Activated CD8-positive, alpha-beta memory T cell treated with anti-CD3 and anti-CD28 coated beads, Interleukin-2, amount 50 U/mL, for 4 hours (primary cell): ENCODE measurements around the gene SPPL2B.
"Not testable (repeated sequence)": the region's sequence is repeated elsewhere in the genome, so short reads cannot be mapped to it uniquely, and the experiment has no call there.

Experiments used
- DNase-seq: peaks from one replicate; pipeline ENCODE4 v3.0.0-alpha.2; 2020

Gene SPPL2B

DNA sequence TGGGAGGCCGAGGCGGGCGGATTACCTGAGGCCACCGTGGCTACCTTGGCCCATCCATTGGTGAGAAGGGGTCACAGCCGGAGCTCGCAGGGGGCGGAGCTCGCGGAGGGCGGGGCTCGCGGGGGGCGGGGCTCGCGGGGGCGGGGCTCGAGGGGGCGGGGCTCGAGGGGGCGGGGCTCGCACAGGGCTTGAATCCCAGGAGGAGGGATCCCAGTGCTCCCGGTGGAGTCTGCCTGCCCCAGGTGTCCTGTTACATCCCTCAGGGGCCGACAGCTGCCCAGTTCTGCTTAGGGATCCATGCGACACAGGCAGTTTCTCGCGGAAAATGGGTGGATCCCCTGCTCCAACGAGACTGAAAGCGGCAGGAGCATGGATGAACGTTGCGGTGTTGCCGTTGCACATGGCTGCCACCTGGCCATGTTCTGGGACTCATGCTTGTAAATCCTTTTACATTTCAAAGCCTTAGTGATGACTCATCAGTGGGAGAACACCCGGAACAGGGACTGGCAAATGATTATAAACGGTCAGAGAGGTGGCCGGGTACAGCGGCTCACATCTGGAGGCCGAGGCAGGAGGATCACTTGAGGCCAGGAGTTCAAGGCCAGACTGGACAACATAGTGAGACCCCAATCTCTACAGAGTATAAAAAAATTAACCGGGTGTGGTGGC is 56.7 kb downstream of the SPPL2B start:
- no peak for DNase-seq

DNA sequence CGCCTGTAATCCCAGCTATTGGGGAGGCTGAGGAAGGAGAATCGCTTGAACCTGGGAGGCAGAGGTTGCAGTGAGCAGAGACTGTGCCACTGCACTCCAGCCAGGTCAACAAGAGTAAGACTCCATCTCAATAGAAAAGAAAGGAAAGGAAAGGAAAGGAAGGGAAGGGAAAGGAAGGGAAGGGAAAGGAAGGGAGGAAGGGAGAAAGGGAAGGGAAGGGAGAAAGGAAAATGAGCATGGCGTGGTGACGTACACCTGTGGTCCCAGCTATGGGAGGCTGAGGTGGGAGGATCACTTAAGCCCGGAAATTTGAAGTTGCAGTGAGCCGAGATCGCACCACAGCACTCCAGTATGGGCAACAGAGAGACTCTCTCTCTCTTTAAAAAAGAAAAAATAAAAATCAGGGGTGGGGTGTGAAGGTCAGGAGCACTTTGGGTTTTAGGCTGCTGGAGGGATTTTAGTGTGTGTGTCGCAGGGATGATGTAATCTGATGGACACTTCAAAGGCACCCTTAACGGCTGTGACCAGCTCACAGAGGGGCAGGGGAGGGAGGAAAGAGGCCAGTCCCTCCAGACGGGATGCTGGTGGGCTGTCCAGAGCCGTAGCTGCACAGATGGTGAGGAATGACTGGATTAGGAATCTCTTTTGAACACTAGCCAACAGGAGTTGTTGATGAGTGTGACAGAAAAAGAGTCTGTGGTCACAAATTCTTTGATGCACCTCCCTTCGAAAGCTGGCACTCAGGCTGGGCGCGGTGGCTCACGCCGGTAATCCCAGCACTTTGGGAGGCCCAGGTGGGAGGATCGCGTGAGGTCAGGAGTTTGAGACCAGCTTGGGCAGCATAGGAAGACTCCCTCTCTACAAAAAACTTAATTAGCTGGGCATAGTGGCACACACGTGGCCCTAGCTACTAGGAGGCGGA is 59.1 kb downstream of the SPPL2B start:
- DNase-seq, result no peak

DNA sequence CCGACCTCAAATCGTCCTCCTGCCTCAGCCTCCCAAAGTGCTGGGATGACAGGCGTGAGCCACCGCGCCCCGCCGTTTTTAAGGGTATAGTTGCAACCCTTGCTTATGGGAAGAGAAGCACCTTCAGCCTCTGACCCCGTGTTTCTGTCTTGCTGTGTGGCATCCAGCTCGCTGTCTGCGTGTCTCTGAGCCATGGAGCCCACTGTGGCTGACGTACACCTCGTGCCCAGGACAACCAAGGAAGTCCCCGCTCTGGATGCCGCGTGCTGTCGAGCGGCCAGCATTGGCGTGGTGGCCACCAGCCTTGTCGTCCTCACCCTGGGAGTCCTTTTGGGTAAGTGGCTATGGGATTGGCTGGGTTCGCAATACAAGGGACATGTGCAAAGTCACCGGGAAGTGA is 61.1 kb downstream of the SPPL2B start:
- no peak for DNase-seq

DNA sequence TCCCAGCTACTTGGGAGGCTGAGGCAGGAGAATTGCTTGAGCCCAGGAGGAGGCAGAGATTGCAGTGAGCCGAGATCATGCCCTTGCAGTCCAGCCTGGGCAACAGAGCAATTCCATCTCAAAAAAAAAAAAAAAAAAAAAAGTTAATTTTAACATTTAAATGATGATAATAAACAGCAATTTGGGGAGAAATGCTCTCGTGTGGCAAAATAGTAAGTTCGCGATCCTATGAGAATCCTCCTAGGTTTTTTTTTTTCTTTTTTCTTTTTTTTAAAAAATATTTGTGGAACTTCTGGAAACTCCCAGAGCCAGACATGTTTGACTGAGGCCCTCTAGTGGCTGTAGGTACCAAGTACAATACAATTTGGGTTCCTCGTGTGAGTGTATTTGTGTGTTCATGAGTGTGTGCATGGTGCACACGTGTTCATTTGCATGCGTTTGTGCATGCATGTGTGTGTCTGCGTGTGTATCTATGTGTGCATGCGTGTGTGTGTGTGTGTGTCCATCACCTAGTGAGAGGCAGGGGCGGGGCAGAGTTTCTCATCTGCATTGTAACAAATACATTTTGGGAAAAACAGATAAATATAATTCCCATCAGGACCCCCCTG is 62.7 kb downstream of the SPPL2B start:
- peak; percentile 29 for DNase-seq

DNA sequence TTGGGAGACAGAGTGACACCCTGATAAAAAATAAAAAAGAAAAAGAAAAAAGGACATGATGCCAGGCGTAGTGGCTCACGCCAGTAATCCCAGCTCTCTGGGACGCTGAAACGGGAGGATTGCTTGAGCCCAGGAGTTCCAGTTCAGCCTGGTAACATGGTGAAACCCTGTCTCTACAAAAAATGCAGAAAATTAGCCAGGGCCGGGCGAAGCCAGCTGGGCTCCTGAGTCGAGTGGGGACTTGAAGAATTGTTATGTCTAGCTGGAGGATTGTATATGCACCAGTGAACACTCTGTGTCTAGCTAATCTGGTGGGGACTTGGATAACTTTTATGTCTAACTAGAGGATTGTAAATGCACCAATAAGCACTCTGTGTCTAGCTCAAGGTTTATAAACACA is 63.9 kb downstream of the SPPL2B start:
- no peak for DNase-seq

DNA sequence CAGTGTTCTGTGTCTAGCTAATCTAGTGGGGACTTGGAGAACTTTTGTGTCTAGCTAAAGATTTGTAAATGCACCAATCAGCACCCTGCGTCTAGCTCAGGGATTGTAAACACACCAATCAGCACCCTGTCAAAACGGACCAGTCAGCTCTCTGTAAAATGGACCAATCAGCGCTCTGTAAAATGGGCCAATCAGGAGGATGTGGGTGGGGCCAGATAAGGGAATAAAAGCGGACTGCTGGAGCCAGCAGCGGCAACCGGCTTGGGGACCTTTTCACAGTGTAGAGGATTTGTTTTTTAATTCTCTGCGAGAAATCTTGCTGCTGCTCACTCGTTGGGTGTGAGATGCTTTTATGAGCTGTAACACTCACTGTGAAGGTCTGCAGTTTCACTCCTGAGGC is 64.4 kb downstream of the SPPL2B start:
- DNase-seq, result not testable (repeated sequence)

DNA sequence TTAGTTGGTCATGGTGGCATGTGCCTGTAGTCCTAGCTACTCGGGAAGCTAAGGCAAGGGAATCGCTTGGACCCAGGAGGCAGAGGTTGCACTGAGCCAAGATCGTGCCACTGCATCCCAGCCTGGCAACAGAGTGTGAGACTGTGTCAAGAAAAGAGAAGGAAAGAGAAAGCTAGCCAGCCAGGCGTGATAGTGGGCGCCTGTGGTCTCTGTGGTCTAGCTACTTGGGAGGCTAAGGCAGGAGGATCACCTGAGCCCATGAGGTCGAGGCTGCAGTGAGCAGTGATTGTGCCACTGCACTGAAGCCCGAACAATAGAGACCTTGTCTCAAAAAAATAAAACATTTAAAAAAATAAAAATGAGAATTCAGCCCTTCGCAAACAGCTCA is 65.6 kb downstream of the SPPL2B start:
- no peak for DNase-seq

DNA sequence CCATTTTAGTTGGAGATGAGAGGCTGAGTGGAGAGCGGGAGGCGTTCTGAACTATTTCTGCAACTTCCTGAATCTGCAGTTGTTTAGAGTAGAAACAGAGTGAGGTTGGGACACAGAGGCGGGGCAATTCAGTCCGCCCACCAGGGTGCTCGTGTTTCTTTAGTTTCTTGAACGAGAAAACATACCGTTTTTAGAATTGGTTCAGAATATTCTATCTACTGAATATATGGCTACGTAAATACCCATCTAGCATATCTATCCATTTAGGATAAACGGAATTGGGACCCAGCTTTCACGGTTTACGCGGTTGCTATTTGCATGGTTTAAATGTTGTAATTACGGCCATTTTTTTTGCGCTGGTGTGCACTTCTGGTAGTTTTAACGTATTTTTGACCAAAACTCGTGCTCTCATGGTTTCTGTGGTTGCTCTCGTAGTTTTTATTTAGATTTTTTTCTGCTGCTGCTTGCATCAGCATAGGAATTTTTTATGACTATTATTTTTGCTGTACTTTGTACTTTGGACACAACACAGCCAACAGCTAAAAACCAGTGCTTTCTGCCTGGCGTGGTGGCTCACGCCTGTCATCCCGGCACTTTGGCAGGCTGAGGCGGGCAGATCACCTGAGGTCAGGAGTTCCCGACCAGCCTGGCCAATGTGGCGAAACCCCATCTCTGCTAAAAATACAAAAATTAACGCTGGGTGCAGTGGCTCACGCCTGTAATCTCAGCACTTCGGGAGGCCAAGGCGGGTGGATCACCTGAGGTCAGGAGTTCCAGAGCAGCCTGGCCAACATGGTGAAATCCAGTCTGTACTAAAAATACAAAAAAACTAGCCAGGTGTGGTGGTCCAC is 66.2 kb downstream of the SPPL2B start:
- DNase-seq, result no peak

DNA sequence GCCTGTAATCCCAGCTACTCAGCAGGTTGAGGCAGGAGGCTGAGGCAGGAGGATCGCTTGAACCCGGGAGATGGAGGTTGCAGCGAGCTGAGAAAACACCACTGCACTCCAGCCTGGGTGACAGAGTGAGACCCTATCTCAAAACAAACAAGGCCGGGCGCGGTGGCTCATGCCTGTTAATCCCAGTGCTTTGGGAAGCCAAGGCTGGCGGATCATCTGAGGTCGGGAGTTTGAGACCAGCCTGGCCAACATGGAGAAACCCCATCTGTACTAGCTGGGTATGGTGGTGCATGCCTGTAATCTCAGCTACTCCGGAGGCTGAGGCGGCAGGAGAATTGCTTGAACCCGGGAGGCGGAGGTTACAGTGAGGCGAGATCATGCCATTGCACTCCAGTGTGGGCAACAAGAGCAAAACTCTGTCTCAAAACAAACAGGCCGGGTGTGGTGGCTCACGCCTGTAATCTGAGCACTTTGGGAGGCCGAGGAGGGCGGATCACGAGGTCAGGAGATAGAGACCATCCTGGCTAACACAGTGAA is 66.9 kb downstream of the SPPL2B start:
- DNase-seq, result not testable (repeated sequence)

DNA sequence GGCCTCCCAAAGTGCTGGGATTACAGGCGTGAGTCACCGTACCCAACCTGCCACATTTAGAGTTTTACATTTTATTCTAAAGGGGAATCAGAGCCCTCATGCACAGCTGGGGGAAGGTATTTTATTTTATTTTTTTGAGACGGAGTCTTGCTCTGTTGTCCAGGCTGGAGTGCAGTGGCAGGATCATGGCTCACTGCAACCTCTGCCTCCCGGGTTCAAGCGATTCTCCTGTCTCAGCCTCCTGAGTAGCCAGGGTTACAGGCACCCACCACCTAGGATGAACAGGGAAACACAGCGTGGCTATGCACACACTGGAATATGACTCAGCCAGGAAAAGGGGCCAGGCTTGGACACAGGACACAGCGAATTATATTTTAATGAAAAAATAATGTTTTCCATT is 68.7 kb downstream of the SPPL2B start:
- DNase-seq, result not testable (repeated sequence)

DNA sequence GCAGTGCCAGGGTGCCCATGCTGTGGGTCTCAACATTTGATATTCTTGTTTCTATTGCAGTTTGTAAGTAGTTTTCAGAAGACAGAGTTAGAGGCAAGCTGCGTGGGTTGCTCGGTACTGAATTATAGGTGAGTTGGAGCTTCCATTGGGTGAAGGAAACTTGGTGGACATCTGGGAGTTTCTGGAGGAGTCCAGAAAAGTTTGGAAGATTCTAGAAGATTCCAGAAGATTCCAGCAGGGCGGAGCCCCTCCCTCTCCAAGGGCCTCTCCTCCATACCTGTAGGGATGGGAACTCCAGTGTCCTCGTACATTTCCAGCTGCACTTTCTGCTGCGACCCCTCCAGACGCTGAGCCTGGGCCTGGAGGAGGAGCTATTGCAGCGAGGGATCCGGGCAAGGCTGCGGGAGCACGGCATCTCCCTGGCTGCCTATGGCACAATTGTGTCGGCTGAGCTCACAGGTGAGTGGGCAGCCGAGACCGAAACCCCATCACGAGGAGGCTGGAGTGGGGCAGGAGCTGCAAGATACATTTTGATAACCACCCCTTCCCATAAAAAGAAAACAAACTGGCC is 70.3 kb downstream of the SPPL2B start:
- no peak for DNase-seq

DNA sequence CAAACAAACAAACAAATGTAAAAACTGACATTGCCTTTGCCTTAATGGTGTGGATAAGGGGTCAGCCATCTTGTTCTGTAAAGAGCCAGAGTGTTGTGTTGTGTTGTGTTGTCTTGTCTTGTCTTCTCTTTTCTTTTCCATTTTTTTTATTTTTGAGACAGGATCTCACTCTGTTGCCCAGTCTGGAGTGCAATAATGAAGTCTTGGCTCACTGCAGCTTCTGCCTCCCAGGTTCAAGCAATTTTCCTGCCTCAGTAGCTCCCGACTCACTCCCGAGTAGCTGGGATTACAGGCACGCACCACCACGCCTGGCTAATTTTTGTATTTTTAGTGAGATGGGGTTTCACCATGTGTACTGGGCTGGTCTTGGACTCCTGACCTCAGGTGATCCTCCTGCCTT is 71.1 kb downstream of the SPPL2B start:
- no peak for DNase-seq
